ENCODE results near the gene CUBN.

- TF ChIP-seq POLR2A (IDR thresholded peaks at IDR 0.05) (no peak), CTCF (IDR thresholded peaks at IDR 0.05) (no peak)
These were observed 10.8 kb upstream of the CUBN start for GRCh38 chr10:17140386-17140761.

Measured in prostate gland (tissue), 2 donors.